Measurements from ENCODE around the gene BEND2. TPM values are rescaled to one million over a fixed set of nuclear protein-coding genes. Genes with fewer than 3 reads are reported as not detected.

BEND2 gene
- polyA plus RNA-seq, 1 of the 3 experiments (the other 2 are of a cell fraction), result not detected

- H3K27me3 ChIP-seq (ENCODE audit: insufficient read depth), result no peaks in the 10 kb centered on the region
- ChIA-PET CTCF (no interaction called here), POLR2A (no interaction called here)
- H3F3A ChIP-seq (replicated peaks; ENCODE audit: insufficient read depth), result no peaks in the 10 kb centered on the region
- H3K27ac ChIP-seq (ENCODE audit: low read depth in 2 of 2, low read length in 1 of 2), result no peak overlapping the region
- no peak overlapping the region for H3K4me3 ChIP-seq (ENCODE audit: low read depth in 2 of 2, low read length in 1 of 2)
- H3K9me3 ChIP-seq, result no peaks in the 10 kb centered on the region
- H3K4me2 ChIP-seq, result no peak overlapping the region
- no peak for DNase-seq
- H4K20me1 ChIP-seq (ENCODE audit: insufficient read depth), result no peaks in the 10 kb centered on the region
- no peaks in the 10 kb centered on the region for H3K4me1 ChIP-seq (ENCODE audit: control insufficient read depth in 1 of 2, insufficient read depth in 2 of 2, low read depth in 1 of 2, low read length in 1 of 2)
- H3K9ac ChIP-seq, result no peak overlapping the region
- no peaks in the 10 kb centered on the region for H3K79me2 ChIP-seq (ENCODE audit: insufficient read depth)
- H2AFZ ChIP-seq (ENCODE audit: low read depth), result no peak overlapping the region
- no peak for TF ChIP-seq TCF12 (IDR thresholded peaks at IDR 0.05)
- TF ChIP-seq FOSL2 (IDR thresholded peaks at IDR 0.05; ENCODE audit: borderline replicate concordance, low read depth), result no peak
- TF ChIP-seq ZBTB33 (IDR thresholded peaks at IDR 0.05; ENCODE audit: borderline replicate concordance, low read depth), result no peak
- TF ChIP-seq CHD2 (IDR thresholded peaks at IDR 0.05; ENCODE audit: low read length, partially characterized antibody), result no peak
- TF ChIP-seq RXRA (IDR thresholded peaks at IDR 0.05; ENCODE audit: borderline replicate concordance, low read depth), result no peak
- TF ChIP-seq MXI1 (IDR thresholded peaks at IDR 0.05; ENCODE audit: low read depth, low read length), result no peak
- no peak for TF ChIP-seq SMC3 (IDR thresholded peaks at IDR 0.05; ENCODE audit: low read depth, low read length)
- no peak for TF ChIP-seq SIN3A (IDR thresholded peaks at IDR 0.05; ENCODE audit: borderline replicate concordance, low read depth, low read length)
- TF ChIP-seq USF2 (IDR thresholded peaks at IDR 0.05; ENCODE audit: borderline replicate concordance, low read depth, low read length), result no peak
- TF ChIP-seq JUND (IDR thresholded peaks at IDR 0.05), result no peak
- TF ChIP-seq CTCF (IDR thresholded peaks at IDR 0.05), result no peak
- no peak for TF ChIP-seq MEF2A (IDR thresholded peaks at IDR 0.05; ENCODE audit: borderline replicate concordance, low read depth)
- no peak for TF ChIP-seq EP300 (IDR thresholded peaks at IDR 0.05; ENCODE audit: borderline replicate concordance in 1 of 2, low read depth in 1 of 2, low read length in 1 of 2)
- no peak for TF ChIP-seq NFIC (IDR thresholded peaks at IDR 0.05; ENCODE audit: borderline replicate concordance)
- TF ChIP-seq FOXM1 (IDR thresholded peaks at IDR 0.05; ENCODE audit: low read depth), result no peak
- no peak for TF ChIP-seq RAD21 (IDR thresholded peaks at IDR 0.05; ENCODE audit: low read length)
- no peak for TF ChIP-seq YY1 (IDR thresholded peaks at IDR 0.05; ENCODE audit: low read depth)
- no peak for TF ChIP-seq TEAD4 (IDR thresholded peaks at IDR 0.05; ENCODE audit: borderline replicate concordance, insufficient read depth)
- no peaks in the 10 kb centered on the region for H3K9me2 ChIP-seq
- WGBS (ENCODE audit: low lambda C conversion rate), result 7% methylated on average over 6 of the region's 6 CpGs
- no peaks in the 10 kb centered on the region for H3K36me3 ChIP-seq (replicated peaks in 1 of 2; ENCODE audit: control insufficient read depth in 1 of 2, insufficient read depth in 2 of 2, low read length in 1 of 2)
Observed at GRCh38 chrX:18133605-18134004, 87.1 kb downstream of the BEND2 start.

Data from SK-N-SH (cell line).